Kidney (tissue), 14 donors: ENCODE results near the gene TRIM32. TPM values are rescaled to one million over a fixed set of nuclear protein-coding genes. Genes with fewer than 3 reads are reported as not detected.

Experiments
- DNase-seq, 5 donors: peaks; one replicate each; pipeline ENCODE4 v3.0.0-alpha.2; 2013 to 2020
- FAIRE-seq: peaks from 2 replicates; lab custom pipeline; 2012; peaks lifted over from hg19 to GRCh38; lab: Jason Lieb, UNC
- H3K27ac ChIP-seq, 2 donors: one replicate each; pipeline ENCODE4 v1.7.0; 2013; ENCODE audit warnings: low read depth in 2 of 2, low read length in 2 of 2, inconsistent platforms in 1 of 2
- H3K27me3 ChIP-seq: one replicate; pipeline ENCODE4 v1.7.1; 2013; ENCODE audit warnings: low read length, inconsistent platforms; ENCODE audit not compliant: control insufficient read depth, insufficient read depth
- H3K36me3 ChIP-seq, 3 donors: one replicate each; pipeline versions ENCODE4 v1.7.0 to v1.7.1; 2013; ENCODE audit warnings: low read length in 3 of 3, control low read depth in 1 of 3, inconsistent platforms in 1 of 3; ENCODE audit not compliant: insufficient read depth in 3 of 3, control insufficient read depth in 2 of 3
- H3K4me1 ChIP-seq, 3 donors: one replicate each; pipeline versions ENCODE4 v1.7.0 to v1.7.1; 2013; ENCODE audit warnings: low read length in 3 of 3, inconsistent platforms in 1 of 3, low read depth in 1 of 3; ENCODE audit not compliant: control insufficient read depth in 2 of 3, insufficient read depth in 2 of 3
- H3K4me3 ChIP-seq, 3 donors: one replicate each; pipeline versions ENCODE4 v1.7.0 to v1.8.1; 2013; ENCODE audit warnings: low read length in 3 of 3, control low read depth in 1 of 3, inconsistent platforms in 1 of 3
- H3K9ac ChIP-seq, 3 donors: one replicate each; pipeline versions ENCODE4 v1.7.0 to v1.7.1; 2013; ENCODE audit warnings: low read length in 3 of 3, control low read depth in 1 of 3, inconsistent platforms in 1 of 3
- H3K9me3 ChIP-seq, 3 donors: one replicate each; pipeline versions ENCODE4 v1.7.0 to v1.7.1; 2013; ENCODE audit warnings: low read length in 3 of 3, control low read depth in 1 of 3, inconsistent platforms in 1 of 3; ENCODE audit not compliant: control insufficient read depth in 2 of 3, insufficient read depth in 1 of 3
- CTCF ChIP-seq: IDR thresholded peaks from 3 replicates; pipeline ENCODE4 v1.5.1; 2012; ENCODE audit warnings: mild to moderate bottlenecking, moderate library complexity, borderline replicate concordance; ENCODE audit not compliant: insufficient read depth; ENCODE audit errors: extremely low read depth
- intact Hi-C: fragments of 100-400 bp; cut with DNase I; formaldehyde crosslinking; loops from one replicate; pipeline ENCODE4 v1.11.1; 2022
- polyA plus RNA-seq: library from polyadenylated mRNA; stranded (reverse); fragments of 350-450 nt; fragmentation: Illumina TruSeq; extraction: RNeasy Lipid Tissue Mini Kit (QIAGEN cat#74804); gene quantifications from one replicate; pipeline ENCODE4 v1.2.3, GENCODE V29; 2014; ENCODE audit warnings: low read depth, low replicate concordance; ENCODE audit not compliant: insufficient read depth
- total RNA-seq: library from RNA; stranded (reverse); fragmentation: NEBNext Ultra II Directional; extraction: Animal tissue kit (Norgen Biotek cat#: 25700); gene quantifications from one replicate; pipeline ENCODE4 v1.2.1, GENCODE V29; 2021
- donor health status: control.
- donor health status: control.
- donor health status: control.
- donor health status: control.
- donor health status: control.
- donor health status: DM: yes; HTN: yes; CAD: no.
- donor health status: Normal renal cell carcinoma (clear cell type).

Gene TRIM32
- total and polyA plus RNA-seq, 2 donors from 2014 or later: 5.2 to 22.6 TPM

GRCh38 chr9:116686135-116686534 is 970 bp upstream of the TRIM32 start:
- H3K36me3 ChIP-seq: no peaks in the 10 kb centered on the region
- DNase-seq: no peak
- no peak for TF ChIP-seq CTCF
- H3K4me3 ChIP-seq: peak overlapping the region in 2 of 3 donors; percentile 86 to 90
- no peak for FAIRE-seq
- peaks cover 0 to 16% (median 15%) of the 10 kb centered on the region in 3 donors for H3K4me1 ChIP-seq
- no peak overlapping the region for H3K9ac ChIP-seq
- H3K9me3 ChIP-seq: no peaks in the 10 kb centered on the region
- H3K27ac ChIP-seq: no peak overlapping the region
- intact Hi-C loops: no loop called here
- no peaks in the 10 kb centered on the region for H3K27me3 ChIP-seq

- Histone ChIP-seq H3K36me3 (no peaks in the 10 kb centered on the region), H3K9me3 (no peaks in the 10 kb centered on the region), H3K27ac (no peak overlapping the region), H3K4me1 (peaks cover 0 to 16% (median 15%) of the 10 kb centered on the region in 3 donors), H3K9ac (peak overlapping the region; percentile 39 to 68 (median 57)), H3K27me3 (no peaks in the 10 kb centered on the region), H3K4me3 (peak overlapping the region; percentile 85 to 90 (median 86))
- FAIRE-seq (no peak), DNase-seq (no peak)
- TF ChIP-seq CTCF: no peak
- intact Hi-C loops: no loop called here
These were observed 422 bp upstream of the TRIM32 start for GRCh38 chr9:116686693-116687073.

- intact Hi-C loops: no loop called here
- H3K9me3 ChIP-seq: no peaks in the 10 kb centered on the region
- FAIRE-seq: no peak
- peak overlapping the region in 1 of 2 donors; percentile 27 for H3K27ac ChIP-seq
- no peaks in the 10 kb centered on the region for H3K36me3 ChIP-seq
- peak overlapping the region; percentile 69 to 90 (median 85) for H3K4me3 ChIP-seq
- H3K9ac ChIP-seq: peak overlapping the region; percentile 58 to 73 (median 65)
- no peaks in the 10 kb centered on the region for H3K27me3 ChIP-seq
- DNase-seq: peak in 3 of 5 donors; percentile 25 to 51 (median 43)
- TF ChIP-seq CTCF: no peak
- peaks cover 0 to 16% (median 15%) of the 10 kb centered on the region in 3 donors for H3K4me1 ChIP-seq
These were observed 640 bp downstream of the TRIM32 start for GRCh38 chr9:116687754-116688135.
